ENCODE measurements around the gene SFXN3. TPM values are rescaled to one million over a fixed set of nuclear protein-coding genes. Genes with fewer than 3 reads are reported as not detected.

Gene SFXN3
- total RNA-seq, 4 donors from 2014 or later = 55.5 to 127 (median 79.6) TPM

DNA sequence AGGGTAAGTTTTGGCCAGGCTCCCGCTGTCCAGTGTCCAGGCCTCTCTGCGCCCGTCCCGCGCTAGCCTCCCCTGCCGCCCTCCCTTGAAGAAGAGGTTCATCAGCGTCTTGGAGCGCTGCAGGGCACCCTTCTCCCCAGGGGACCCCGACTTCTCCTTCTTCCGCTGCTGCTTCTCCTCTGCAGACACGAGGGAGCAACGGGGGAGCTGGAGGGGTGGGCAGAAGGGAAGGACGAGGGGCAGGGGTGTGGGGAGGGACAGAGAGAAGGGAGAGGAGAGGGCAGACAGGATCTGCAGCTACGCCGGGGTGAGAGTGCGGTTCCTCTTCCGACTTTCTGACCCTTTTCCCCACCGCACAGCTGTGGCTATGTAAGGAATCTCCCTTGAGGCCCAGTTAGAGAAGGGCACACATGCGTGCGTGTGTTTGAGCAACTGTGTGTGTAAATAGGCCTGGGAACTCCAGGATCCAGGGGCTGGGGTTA, 12.9 kb upstream of the SFXN3 start:
- intact Hi-C loops (cut with DNase I; ENCODE audit: low total_unique reads) = no loop called here
- no peak overlapping the region for H3K4me3 ChIP-seq (ENCODE audit: low read depth, poor library complexity, severe bottlenecking)
- no peak for DNase-seq (ENCODE audit: low spot score in 2 of 2)
- WGBS, 2 donors = 58 to 66% methylated on average over 20 of the region's 20 CpGs
- TF ChIP-seq, protein P1, sequence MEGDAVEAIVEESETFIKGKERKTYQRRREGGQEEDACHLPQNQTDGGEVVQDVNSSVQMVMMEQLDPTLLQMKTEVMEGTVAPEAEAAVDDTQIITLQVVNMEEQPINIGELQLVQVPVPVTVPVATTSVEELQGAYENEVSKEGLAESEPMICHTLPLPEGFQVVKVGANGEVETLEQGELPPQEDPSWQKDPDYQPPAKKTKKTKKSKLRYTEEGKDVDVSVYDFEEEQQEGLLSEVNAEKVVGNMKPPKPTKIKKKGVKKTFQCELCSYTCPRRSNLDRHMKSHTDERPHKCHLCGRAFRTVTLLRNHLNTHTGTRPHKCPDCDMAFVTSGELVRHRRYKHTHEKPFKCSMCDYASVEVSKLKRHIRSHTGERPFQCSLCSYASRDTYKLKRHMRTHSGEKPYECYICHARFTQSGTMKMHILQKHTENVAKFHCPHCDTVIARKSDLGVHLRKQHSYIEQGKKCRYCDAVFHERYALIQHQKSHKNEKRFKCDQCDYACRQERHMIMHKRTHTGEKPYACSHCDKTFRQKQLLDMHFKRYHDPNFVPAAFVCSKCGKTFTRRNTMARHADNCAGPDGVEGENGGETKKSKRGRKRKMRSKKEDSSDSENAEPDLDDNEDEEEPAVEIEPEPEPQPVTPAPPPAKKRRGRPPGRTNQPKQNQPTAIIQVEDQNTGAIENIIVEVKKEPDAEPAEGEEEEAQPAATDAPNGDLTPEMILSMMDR (IDR thresholded peaks at IDR 0.05) = no peak
- no peak for TF ChIP-seq POLR2A (IDR thresholded peaks at IDR 0.05)

DNA sequence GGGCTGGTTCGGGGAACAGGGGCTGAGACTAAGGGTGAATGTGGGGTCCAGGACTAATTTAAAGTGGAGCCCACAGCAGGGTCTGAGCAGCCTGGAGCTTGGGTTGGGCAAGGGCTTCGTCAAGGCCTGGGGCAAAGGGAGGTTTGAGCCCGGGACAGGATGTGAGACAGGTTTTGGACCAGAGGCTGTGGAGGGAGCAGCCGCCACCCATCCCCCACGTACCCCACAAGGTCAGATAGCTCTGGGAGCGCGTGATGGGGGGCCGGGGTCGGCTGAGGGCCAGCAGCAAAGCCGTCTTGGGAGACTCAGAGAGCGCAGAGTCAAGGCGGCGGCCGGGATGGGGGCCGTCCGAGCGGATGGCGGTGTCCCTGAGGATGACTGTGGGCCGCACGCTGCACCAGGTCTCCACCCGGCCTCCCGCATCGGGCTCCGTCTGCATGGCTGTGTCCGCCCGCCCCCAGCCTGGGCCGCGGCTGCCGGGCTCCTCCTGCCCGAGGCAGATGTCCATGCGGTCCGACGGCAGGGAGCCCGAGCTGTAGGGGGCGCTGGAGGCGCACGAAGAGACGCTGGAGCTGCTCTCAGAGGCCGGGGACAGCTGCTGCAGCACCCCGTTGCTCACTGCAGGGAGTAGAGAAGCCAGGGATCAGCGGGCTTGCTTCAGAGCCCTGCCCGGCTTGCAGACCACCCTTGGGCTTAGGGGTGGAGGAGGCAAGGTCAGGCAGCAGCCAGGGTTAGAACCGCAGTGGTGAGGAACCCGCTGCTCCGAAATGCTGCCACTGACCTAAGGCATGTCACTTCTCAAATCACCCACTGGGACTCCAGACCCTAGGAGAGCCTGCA, 12.2 kb upstream of the SFXN3 start:
- intact Hi-C loops (cut with DNase I; ENCODE audit: low total_unique reads) = no loop called here
- TF ChIP-seq, protein P1 (IDR thresholded peaks at IDR 0.05) = peak in 1 of 3 donors; percentile 29
- TF ChIP-seq POLR2A (IDR thresholded peaks at IDR 0.05) = no peak
- no peak overlapping the region for H3K4me3 ChIP-seq (ENCODE audit: low read depth, poor library complexity, severe bottlenecking)
- peak; percentile 64 to 95 for DNase-seq (ENCODE audit: low spot score in 2 of 2)
- 17 to 18% methylated on average over 35 to 42 of the region's 45 CpGs for WGBS, 2 donors

DNA sequence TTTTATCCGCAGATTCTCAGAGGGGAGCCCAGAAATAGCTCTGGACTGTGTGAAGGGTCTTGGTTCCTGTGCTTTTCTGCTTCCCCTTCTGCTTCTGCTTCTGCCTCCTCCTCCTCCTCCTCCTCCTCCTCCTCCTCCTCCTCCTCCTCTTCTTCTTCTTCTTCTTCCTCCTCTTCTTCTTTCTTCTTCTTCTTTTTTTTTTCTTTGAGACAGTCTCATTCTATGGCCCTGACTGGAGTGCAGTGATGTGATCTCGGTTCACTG, 11.7 kb upstream of the SFXN3 start:
- TF ChIP-seq, protein P1 (IDR thresholded peaks at IDR 0.05) = no peak
- no peak for TF ChIP-seq POLR2A (IDR thresholded peaks at IDR 0.05)
- no peak overlapping the region for H3K4me3 ChIP-seq (ENCODE audit: low read depth, poor library complexity, severe bottlenecking)
- 53 to 58% methylated on average over 2 of the region's 2 CpGs for WGBS, 2 donors
- DNase-seq (ENCODE audit: low spot score in 2 of 2) = no peak
- intact Hi-C loops (cut with DNase I; ENCODE audit: low total_unique reads) = no loop called here

DNA sequence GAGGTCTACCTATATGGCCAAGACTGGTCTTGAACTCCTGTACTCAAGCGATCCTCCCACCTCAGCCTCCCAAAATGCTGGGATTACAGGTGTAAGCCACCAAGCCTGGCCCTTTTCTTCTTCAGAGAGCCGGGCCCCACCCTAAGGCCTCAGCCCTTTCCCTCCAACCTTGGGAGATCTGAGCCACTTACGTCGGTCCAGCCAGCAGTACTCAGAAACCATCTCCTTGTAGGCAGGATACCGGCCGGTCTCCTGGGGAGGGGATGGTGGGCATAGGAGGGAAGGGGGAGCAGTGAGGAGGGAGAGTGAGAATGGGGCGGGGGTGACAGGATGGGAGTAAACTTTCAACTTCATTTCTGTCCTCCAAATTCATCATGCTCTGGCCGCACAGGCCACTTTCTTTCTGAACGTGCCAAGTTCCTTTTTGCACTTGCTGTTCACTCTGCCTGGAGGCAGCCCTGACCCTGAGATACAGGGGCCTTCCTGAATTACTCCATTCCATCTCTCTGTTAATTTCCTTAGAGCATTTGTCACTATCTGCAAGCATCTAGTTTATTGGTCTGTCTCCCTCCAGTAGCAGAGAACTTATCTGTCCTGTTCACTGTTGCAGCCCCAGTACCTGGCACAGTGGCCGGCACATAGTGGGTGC, 10.5 kb upstream of the SFXN3 start:
- intact Hi-C loops (cut with DNase I; ENCODE audit: low total_unique reads) = no loop called here
- H3K4me3 ChIP-seq (ENCODE audit: low read depth, poor library complexity, severe bottlenecking) = no peak overlapping the region
- 81 to 87% methylated on average over 10 of the region's 10 CpGs for WGBS, 2 donors
- no peak for DNase-seq (ENCODE audit: low spot score in 2 of 2)
- TF ChIP-seq, protein P1 (IDR thresholded peaks at IDR 0.05) = no peak
- TF ChIP-seq POLR2A (IDR thresholded peaks at IDR 0.05) = no peak

DNA sequence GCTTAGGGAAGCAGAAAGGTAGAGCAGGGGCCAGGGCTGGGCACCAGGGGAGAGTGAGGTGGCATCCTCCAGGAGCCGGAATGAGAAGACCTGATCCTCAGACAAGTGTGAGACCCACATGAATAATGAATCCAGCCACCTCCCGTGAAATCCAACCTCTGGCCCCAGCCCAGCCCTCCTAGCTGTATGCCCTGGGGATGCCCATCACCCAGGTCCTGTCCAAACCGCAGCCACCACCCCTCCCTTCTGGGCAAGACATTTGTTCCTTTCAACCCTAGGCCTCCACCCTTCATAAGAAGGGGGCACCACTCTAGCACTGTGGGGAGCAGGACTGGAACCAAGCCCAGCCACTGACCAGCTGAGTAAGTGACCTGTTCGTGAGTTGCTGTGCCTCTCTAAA, 9.8 kb upstream of the SFXN3 start:
- intact Hi-C loops (cut with DNase I; ENCODE audit: low total_unique reads) = no loop called here
- no peak for DNase-seq (ENCODE audit: low spot score in 2 of 2)
- WGBS, 2 donors = 65 to 79% methylated on average over 4 of the region's 4 CpGs

More for the DNA sequence above, 9.8 kb upstream of the SFXN3 start:
- TF ChIP-seq POLR2A (IDR thresholded peaks at IDR 0.05) = no peak
- TF ChIP-seq, protein P1 (IDR thresholded peaks at IDR 0.05) = no peak
- no peak overlapping the region for H3K4me3 ChIP-seq (ENCODE audit: low read depth, poor library complexity, severe bottlenecking)

All from lower leg skin (tissue), 4 donors.